GM19463 (cell line): ENCODE data around the gene CA7.
"Not testable (repeated sequence)": the region's sequence is repeated elsewhere in the genome, so short reads cannot be mapped to it uniquely, and the experiment has no call there.

Experiments used
- ATAC-seq: cut with Tn5 transposase; IDR thresholded peaks from one replicate; pipeline ENCODE4 v1.9.1; 2021; ENCODE audit warnings: mild to moderate bottlenecking, moderate library complexity; ENCODE audit not compliant: unreplicated experiment

The CA7 gene

GRCh38 chr16:66895999-66896398, 51.8 kb downstream of the CA7 start:
- ATAC-seq, result no peak

DNA sequence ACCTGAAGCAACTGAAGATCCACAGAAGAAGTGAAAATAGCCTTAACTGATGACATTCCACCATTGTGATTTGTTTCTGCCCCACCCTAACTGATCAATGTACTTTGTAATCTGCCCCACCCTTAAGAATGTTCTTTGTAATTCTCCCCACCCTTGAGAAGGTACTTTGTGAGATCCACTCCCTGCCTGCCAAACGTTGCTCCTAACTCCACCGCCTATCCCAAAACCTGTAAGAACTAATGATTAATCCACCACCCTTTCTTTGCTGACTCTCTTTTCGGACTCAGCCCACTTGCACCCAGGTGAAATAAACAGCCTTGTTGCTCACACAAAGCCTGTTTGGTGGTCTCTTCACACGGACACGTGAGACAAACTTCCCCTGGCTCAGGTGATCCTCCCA, 52.5 kb downstream of the CA7 start:
- ATAC-seq, result not testable (repeated sequence)

DNA sequence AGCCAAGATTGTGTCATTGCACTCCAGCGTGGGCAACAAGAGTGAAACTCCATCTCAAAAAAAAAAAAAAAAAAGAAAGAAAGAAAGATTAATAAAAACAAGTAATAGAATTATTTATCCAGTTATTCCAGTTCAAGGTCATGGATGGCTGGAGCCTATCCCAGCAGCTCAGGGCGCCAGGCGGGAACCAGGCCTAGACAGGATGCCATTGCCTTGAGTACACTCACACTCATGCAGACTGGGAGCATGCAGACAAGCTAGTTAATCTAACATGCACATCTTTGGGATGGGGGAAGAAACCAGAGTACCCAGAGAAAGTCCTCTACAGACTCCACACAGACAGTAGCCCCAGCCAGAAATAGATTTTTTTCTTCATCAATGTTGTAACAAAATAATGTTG, 54.0 kb downstream of the CA7 start:
- ATAC-seq, result no peak

DNA sequence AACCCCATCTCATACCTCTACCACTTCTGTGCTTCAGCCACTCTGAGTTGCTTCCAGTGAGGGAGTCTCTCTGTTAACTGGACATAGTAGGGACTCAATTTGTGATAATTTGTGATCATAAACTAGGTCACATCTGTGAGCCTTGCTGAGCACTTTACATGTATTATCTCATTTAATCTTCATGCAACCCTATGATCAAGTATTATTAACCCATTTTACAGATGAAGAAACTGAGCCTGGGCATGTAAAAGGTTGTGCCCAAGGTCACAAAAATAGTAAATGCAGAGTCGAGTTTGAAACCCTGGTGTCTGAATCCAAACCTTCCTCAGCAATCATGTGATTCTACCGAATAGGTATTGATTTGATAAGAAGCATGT, 54.7 kb downstream of the CA7 start:
- ATAC-seq, result no peak

- ATAC-seq, result no peak
These were observed 55.2 kb downstream of the CA7 start for GRCh38 chr16:66899310-66899944.

GRCh38 chr16:66899945-66900710, 55.9 kb downstream of the CA7 start:
- no peak for ATAC-seq

DNA sequence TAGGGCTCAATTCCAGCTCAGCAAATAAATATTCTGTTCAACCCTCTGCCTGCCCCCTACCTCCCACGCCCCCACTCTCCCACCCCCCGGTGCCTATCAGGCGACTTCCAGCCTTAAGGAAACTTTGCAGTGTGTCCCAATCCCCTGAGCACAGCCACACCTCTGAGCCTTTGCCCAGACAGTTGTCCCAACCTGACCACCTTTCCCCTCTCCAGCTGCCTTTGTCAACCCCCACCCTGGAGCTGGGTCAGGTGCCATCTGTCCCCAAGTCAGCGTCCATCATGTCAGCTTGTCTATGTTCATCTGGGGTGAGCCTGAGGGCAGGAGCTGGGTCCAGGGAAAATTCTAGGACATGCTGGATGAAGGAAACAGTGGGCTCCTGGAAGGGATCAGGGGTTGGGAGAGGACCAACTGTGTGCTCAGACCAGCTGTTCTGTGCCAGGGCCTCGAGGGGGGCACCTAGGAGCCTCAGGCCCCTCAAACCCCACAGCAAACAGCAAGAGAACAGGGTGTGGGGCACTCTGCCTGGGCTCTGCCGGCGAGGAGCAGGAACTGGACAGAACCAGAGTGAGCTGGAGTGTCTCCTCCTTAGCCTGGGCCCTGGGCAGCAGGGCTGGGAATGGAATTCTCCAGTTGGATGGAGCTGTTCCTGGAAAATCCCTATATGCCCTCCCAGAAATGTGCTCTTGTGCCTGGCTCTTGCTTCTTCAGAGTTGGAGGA, 56.7 kb downstream of the CA7 start:
- no peak for ATAC-seq

- no peak for ATAC-seq
These were observed 57.4 kb downstream of the CA7 start for GRCh38 chr16:66901626-66902025.

GRCh38 chr16:66902648-66903543, 58.7 kb downstream of the CA7 start:
- no peak for ATAC-seq
